HG03196 (cell line): ENCODE results near the gene SLC47A1.
A peak's percentile ranks its signal among the peaks of the same experiment; 100 is the strongest.
"Not testable (repeated sequence)": the region's sequence is repeated elsewhere in the genome, so short reads cannot be mapped to it uniquely, and the experiment has no call there.

Experiments
- ATAC-seq: cut with Tn5 transposase; IDR thresholded peaks from one replicate; pipeline ENCODE4 v1.9.1; 2021; ENCODE audit not compliant: unreplicated experiment

SLC47A1 gene, protein sequence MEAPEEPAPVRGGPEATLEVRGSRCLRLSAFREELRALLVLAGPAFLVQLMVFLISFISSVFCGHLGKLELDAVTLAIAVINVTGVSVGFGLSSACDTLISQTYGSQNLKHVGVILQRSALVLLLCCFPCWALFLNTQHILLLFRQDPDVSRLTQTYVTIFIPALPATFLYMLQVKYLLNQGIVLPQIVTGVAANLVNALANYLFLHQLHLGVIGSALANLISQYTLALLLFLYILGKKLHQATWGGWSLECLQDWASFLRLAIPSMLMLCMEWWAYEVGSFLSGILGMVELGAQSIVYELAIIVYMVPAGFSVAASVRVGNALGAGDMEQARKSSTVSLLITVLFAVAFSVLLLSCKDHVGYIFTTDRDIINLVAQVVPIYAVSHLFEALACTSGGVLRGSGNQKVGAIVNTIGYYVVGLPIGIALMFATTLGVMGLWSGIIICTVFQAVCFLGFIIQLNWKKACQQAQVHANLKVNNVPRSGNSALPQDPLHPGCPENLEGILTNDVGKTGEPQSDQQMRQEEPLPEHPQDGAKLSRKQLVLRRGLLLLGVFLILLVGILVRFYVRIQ

DNA sequence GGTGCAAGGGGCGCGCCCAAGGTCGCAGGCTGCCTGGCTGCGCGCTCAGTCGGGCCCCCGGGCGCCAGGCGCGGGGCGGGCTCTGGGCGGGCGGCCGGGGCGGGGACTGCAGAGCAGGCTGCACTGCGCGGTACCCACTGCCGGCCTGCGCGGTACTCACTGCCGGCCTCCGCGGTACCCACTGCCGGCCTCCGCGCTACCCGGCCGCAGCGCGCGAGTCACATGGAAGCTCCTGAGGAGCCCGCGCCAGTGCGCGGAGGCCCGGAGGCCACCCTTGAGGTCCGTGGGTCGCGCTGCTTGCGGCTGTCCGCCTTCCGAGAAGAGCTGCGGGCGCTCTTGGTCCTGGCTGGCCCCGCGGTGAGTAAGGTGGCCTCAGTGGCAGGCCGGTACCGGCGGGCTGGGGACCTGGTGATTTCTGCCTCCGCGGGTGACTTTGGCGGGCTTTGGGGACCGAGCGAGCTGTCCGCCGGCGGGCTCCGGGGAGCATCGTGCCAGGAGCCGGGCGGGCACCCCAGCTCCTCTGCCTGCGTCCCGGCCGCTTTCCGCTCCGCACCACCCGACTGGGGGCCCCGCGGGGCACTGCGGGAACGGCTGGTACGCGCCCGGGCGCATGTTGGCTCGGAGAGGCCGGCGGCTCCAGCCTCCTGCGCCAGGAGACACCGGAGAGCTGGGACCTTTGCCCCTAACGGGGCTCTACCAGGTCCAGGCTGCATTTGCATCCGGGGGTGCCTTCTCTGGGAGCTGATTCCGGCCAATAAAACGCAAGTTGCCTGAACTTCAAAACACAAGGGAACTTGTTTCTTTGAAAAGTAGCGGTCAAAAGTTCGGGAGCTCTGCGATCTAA lies at the start of gene SLC47A1:
Gene SLC47A1, plus strand, starts transcription at position 137 of the 844 bp plus-strand sequence. Its CDS starts 86 bp downstream, at position 223.
- no peak for ATAC-seq

DNA sequence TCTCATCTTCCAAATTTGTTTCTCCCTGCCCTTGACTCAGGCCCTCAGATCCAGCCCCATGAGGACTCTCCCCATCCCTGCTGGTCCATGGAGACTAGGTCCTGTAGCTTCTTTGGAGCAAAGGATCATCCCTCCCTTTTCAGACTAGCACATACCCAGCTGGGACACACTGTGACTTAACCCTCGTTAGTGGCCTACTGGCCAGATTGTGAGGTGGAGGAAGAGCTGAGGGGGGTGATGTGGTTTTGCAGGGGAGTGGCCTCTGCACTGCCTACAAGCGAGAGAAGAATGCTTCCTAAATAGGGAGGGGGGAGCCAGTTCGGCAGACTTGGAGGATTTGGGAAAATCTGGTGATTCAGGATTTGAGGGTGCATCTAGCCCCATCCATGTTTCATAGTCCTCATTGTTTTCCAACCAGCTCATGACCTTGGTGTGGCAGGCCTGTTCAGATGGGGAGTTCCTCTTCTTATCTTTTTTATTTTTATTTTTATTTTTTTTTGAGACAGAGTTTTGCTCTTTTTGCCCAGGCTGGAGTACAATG lies 47.8 kb upstream of the SLC47A1 start:
- no peak for ATAC-seq

DNA sequence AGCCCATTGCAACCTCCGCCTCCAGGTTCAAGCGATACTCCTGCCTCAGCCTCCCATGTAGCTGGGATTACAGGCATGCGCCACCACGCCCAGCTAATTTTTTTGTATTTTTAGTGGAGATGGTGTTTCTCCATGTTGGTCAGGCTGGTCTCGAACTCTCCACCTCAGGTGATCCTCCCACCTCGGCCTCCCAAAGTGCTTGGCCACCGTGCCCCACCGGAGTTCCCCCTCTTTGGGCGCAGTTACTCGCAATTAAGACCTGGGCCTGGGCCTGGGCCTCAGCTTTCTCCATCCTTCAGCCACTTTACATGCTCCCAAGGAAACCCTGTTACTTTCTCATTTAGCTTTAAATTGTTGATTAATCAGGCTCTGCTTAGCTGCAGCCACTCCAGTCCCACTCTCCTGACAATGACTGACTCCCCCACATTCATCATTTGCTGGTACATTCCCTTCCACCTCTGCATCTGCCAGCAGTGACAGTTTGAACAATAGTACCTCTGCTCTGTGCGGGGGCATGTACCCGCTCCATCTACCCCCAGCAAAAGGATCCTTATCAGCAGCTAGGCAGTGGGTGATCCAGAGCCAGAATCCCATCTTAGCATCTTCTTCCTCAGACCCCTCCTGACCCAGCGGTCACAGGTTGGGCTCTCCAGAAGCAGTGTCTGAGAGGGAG lies 47.2 kb upstream of the SLC47A1 start:
- ATAC-seq = no peak

DNA sequence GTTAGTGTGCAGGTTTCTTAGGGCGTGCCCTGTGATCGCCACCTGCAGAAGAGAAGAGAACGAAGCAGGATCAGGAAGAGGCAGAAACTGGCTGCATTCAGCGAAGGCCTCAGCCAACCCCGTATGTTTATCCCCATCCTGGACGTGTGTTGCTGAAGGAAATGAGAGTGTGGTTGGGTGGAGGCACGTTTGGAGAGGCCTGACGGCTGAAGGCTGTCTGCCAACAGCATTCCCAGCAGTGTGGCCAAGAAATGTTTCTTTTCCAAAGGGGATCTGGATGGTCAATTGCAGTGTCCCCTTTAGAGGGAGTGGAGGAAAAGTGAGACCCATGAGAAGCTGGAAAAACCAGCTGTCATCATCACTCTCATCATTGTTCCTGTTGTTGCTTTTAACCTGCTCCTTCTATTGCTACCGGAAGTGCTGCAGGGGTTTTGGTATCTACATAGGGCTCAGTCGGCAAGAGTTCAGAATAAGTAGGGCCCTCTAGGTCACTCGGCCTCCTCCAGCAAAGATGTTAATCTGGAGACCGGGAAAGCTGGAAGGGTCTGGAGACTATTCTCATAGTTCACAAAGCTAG lies 46.5 kb upstream of the SLC47A1 start:
- ATAC-seq = no peak

DNA sequence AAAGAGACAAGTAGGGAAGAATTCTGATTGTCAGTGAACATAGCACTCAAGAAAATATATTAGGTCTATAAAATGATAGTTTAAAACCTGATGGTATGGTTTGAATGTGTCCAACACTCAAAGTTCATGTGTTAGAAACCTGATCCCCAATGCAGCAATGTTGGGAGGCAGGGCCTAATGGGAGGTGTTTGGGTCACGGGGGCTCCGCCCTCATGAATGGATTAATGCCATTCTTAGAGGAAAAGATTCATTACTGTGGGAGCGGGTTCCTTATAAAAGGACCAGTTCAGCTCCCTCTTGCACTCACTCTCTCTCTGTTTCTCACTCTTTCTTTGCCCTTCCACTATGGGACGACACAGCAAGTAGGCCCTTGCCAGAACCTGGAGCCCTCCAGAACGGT lies 41.5 kb upstream of the SLC47A1 start:
- no peak for ATAC-seq

DNA sequence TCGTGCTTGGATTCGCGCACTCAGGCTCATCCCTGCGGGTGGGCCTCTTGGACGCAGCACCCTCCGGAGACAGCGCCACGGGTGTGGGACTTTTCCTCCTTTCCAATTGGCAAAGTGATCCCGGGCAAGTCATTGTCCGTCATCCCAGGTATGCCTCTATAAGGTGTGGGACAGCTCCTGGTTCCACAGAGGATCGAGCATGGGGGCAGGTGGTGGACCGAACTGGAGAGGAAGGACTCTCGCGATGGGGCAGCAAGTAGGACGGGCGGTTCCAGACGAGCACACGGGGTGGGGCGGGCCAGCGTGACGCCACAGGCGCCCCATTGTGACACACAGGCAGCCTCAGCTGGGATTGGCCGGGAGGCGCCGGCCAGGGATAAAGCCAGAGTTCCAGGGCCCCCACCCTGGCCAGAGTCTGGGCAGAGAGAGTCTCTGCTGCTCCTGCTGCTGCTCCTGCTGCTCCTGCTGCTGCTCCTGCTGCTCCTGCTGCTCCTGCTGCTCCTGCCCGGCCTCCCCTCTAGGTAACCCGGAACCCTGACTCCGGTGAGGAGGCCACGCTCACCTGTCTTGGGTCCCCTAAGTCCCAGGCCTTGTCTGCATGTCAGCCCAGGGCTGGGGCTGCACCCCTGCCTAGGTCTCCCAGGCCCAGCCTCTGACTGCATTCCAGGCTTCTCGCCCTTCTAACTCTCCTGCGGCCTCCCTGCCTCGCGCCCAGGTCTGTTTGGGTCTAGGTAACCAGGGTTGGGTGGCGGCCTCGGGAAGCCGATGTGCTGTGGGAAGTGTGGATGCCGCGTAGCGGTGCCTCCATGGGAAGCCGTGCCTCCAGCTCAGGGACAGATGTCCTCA lies 38.5 kb upstream of the SLC47A1 start:
- ATAC-seq = no peak

DNA sequence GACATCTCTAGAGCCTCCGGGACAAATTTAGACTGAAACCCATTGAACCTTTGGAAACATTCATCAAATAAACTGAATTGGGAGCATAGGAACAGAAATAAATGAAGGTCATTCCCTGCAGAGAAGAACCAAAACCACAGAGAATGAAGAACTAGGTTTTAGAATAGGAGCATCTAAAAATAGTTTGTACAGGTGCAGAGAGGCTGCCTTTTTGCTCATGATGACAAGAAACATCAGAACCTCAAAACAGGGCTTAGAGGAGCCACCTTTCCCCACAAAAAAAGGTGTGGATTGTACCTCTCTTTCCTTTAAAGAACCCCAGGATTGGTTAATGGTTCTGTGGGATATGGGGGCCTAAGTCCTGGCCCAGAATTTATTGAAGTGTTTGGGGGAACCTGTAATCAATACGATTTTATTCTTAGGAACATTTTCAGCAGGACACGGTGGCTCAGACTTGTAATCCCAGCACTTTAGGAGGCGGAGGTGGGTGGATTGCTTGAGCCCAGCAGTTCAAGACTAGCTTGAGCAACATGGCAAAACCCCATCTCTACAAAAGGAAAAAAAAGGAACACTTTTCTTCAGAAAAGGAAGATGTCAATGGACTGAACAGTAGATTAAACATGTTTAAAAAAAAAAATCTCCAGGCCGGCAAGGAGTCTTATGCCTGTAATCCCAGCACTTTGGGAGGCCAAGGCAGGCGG lies 37.7 kb upstream of the SLC47A1 start:
- no peak for ATAC-seq

DNA sequence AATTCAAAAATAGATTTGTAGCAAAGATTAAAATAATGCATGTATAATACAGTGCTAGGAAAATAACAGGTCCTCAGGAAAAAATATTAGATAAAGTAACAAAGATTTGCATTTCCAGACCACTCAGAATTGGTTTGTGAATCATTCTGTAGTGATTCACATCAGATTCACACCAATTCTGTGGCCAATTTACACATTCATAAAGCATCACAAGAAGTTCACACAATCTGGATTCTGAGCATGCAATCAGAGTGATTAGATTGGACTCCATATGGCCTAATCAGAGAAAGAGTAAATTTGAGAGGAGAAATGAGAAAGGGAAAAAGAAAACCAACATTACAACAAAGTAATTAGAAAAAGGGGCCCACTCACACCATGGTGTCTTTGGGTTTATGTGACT lies 36.0 kb upstream of the SLC47A1 start:
- ATAC-seq = no peak

DNA sequence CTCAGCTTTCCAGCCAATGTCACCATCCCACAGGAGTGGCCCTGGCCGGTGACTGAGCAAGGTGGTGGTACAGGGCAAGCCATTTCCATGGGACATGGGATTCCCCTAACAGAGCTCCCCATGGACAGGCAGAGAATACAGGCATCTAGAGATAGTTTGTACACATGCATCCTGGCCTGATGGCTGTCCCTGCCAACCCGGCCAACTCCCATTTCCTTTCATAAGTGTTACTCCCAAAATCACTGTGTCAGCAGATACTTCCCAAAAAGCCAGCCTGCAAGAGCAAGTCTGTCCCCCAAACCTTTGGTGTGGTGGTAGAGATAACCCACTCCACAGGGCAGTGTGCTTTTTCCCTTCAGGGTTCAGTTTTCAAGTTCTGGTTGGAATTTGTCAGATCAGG lies 32.4 kb upstream of the SLC47A1 start:
- ATAC-seq = no peak

DNA sequence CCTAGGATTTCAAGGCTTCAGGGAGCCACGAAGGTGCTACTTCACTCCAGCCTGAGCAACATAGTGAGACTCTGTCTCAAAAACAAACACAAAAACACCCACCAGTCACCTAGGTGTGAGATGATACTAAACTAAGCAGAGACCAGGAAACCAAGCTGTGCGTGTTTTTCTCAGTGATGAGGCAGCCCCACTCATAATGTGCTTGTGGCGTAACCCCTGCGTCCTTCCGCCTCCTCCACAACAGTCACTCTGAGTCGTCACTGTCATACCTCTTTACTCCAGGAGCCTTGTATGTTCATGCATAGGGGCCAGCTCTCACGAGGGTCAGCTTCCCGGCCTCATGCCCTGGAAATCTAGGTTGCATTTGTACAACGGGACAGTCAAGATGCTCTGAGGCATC lies 31.1 kb upstream of the SLC47A1 start:
- ATAC-seq = no peak

DNA sequence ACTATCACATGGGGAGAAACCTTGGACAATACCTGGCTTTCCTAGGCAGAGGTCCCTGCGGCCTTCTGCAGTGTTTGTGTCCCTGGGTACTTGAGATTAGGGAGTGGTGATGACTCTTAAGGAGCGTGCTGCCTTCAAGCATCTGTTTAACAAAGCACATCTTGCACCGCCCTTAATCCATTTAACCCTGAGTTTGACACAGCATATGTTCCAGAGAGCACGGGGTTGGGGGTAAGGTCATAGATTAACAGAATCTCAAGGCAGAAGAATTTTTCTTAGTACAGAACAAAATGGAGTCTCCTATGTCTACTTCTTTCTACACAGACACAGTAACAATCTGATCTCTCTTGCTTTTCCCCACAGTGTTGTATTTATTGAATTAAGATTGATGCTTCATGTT lies 28.1 kb upstream of the SLC47A1 start:
- ATAC-seq = not testable (repeated sequence)

DNA sequence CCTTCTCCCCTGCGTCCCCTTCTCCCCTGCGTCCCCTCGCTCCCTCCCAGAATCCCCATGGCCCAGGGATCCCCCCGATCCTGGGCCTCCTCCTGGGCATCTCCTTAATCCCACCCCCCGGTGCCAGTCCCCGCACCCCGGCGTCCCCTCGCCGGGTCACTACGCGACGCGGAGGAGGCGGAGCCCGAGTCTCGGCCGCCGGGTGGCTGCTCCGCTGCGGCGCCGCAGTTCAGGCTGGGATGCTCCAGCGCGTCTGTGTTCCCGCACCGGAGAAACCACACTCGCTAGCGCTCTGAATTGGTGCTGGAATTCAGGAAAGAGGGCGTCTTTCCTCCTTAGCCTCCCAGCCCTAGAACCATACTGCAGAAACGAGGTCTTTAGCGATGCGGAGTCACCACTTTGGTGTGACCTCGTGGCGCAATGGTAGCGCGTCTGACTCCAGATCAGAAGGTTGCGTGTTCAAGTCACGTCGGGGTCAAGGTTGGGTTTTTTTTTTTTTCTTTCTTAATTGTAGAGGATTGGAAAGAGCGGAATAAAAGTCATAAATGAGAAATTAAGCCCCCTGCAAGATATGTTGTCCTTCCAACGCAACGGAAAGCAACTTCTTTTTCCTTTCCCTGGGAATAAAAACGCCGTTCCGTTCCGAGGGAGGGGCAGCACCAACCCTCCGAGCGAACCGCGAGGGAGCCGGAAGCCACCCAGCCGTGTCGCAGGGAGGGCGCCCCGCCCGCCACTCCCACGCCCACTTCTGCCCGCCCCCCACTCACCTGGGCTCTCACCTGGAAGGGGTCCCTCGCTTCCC lies 25.7 kb upstream of the SLC47A1 start:
- ATAC-seq = peak; percentile 70

DNA sequence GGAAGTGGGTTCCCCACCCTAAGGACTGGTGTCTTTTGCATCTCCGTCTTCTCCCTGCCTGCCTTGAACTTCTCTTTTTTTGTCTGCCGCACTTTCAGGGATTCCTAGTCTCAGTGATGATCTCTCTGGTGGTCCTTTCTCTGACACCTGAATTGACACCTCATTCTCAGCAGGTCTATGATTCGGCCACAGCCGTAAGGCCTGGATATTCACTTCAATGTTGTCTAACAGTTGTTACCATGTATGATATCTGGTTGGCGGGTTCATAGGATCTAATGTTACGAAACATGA lies 25.1 kb upstream of the SLC47A1 start:
- no peak for ATAC-seq

DNA sequence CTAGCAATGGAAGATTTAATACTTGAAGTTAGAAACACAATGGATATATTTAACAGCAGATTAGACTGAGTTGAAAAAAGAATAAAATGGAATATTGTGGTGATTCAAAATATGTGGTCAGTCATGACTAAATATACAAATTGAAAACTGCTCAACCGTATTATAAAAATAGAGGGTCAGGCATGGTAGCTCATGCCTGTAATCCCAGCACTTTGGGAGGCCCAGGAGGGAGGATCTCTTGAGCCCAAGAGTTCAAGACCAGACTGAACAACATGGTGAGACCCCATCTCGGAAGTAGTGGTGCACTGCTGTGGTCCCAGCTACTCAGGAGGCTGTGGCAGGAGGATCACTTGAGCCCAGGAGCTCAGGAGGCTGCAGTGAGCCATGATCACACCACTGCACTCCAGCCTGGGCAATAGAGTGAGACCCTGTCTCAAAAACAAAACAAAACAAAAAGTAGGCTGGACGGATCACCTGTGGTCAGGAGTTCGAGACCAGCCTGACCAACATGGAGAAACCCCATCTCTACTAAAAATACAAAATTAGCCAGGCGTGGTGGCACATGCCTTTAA lies 24.3 kb upstream of the SLC47A1 start:
- not testable (repeated sequence) for ATAC-seq

DNA sequence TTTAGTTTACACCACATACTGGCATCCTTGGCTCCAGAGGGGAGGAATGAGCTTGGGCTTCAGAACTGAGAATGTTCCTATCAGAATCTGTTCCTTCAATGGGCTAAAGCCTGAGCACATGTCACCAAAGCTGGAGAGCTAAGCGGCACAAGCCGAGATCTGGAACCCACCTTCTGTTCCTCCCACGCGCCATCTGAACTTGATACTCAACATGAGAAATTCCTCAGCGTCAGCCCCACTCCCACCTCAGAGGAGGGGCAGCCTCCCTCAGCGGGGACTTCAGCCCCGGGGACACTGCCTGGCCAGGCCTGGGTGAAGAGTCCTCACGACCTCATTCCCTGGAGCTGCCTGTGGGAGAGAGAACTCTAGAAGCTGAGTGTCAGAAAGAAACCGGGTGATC lies 22.8 kb upstream of the SLC47A1 start:
- ATAC-seq = no peak

DNA sequence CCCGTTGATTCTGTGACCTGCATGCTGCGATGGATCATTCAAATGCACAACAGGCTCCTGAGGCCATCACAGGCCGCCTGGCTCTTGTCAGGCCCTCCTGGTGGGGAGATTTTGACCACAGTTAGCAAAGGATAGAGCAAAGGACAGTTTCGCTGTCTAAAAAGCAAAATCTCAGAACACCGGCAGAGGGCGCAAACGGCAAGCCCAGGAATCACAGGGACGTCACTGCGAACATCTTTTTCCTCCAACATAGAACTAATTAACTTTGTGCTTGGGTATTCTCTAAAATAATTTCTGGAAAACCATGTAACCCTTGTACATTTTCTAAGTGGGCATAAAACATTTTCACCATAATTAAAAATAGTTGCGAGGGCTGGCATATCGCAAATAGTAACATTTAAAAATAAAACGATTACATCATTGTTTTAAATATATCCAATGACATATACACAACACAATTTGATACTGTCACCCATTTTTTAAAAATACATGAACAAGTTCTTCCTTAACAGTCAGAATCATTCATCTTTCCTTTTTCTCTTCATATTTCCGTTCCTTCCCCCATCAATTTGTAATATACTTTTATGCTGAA lies 19.7 kb upstream of the SLC47A1 start:
- ATAC-seq = no peak

DNA sequence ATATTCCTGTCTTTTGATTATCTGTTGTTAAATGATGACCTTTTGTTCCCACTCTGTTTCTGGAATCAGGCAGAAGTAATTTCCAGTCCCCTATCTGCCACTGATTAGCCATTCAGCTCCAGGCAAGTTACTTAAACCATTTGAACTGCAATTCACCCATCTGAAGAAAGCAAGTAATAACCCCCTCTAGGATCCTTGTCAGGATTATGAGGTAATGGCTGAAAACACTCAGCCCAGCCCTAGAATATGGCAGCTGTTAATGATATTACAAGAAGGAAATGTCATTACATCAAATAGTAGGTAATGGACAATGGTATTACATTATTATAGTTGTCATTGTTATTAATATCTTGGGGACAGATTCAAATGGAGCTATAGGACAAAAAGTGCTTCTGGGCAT lies 16.0 kb upstream of the SLC47A1 start:
- ATAC-seq = no peak
